ENCODE data around the gene ANGPTL5.

DNA sequence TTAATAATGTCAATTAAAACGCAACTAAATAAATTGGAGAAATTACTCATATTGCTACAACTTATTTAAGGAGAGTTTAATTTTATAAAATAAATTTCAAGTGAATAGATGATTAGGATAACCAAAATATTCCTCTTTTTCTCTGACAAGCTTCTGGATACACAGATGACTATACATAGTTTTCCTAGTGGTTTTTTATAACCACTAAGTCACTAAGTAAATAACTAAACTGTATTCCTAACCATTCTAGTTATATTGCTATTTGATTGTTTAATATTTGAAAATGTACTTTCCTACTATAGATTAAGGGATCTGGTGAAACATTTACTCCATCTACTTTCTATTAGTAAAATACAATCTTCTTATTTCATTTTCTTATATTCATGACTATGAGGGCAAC is 4.7 kb upstream of the ANGPTL5 start:
- TF ChIP-seq YY1 (IDR thresholded peaks at IDR 0.05) = no peak
- TF ChIP-seq, protein P1, sequence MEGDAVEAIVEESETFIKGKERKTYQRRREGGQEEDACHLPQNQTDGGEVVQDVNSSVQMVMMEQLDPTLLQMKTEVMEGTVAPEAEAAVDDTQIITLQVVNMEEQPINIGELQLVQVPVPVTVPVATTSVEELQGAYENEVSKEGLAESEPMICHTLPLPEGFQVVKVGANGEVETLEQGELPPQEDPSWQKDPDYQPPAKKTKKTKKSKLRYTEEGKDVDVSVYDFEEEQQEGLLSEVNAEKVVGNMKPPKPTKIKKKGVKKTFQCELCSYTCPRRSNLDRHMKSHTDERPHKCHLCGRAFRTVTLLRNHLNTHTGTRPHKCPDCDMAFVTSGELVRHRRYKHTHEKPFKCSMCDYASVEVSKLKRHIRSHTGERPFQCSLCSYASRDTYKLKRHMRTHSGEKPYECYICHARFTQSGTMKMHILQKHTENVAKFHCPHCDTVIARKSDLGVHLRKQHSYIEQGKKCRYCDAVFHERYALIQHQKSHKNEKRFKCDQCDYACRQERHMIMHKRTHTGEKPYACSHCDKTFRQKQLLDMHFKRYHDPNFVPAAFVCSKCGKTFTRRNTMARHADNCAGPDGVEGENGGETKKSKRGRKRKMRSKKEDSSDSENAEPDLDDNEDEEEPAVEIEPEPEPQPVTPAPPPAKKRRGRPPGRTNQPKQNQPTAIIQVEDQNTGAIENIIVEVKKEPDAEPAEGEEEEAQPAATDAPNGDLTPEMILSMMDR (IDR thresholded peaks at IDR 0.05; ENCODE audit: low read depth, low read length, missing input control) = no peak
- TF ChIP-seq, protein P2, sequence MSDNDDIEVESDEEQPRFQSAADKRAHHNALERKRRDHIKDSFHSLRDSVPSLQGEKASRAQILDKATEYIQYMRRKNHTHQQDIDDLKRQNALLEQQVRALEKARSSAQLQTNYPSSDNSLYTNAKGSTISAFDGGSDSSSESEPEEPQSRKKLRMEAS (IDR thresholded peaks at IDR 0.05) = no peak
- TF ChIP-seq SP1 (IDR thresholded peaks at IDR 0.05) = no peak
- TF ChIP-seq JUND (IDR thresholded peaks at IDR 0.05) = no peak
- TF ChIP-seq, protein P3, sequence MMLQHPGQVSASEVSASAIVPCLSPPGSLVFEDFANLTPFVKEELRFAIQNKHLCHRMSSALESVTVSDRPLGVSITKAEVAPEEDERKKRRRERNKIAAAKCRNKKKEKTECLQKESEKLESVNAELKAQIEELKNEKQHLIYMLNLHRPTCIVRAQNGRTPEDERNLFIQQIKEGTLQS (IDR thresholded peaks at IDR 0.05) = no peak
- TF ChIP-seq HNF4G (IDR thresholded peaks at IDR 0.05) = no peak
- no peak for TF ChIP-seq RXRA (IDR thresholded peaks at IDR 0.05)
- no peak for TF ChIP-seq RAD21 (IDR thresholded peaks at IDR 0.05)
- TF ChIP-seq GABPA (IDR thresholded peaks at IDR 0.05 in 1 of 2, conservative IDR thresholded peaks at IDR 0.05 in 1 of 2) = no peak
- TF ChIP-seq TAF1 (conservative IDR thresholded peaks at IDR 0.05) = no peak
- TF ChIP-seq FOXA1 (IDR thresholded peaks at IDR 0.05) = no peak
- TF ChIP-seq EGR1 (IDR thresholded peaks at IDR 0.05; ENCODE audit: low read depth in 2 of 2) = no peak
